SH-SY5Y (cell line): ENCODE measurements around the gene CATSPER3.

ENCODE experiments used
- GATA2 ChIP-seq: IDR thresholded peaks from 2 replicates; pipeline ENCODE4 v1.6.1; 2011; ENCODE audit warnings: mild to moderate bottlenecking, low read depth, low read length
- GATA3 ChIP-seq: IDR thresholded peaks from 2 replicates; pipeline ENCODE4 v1.6.1; 2011; ENCODE audit warnings: low read depth, mild to moderate bottlenecking, low read length, moderate library complexity

DNA sequence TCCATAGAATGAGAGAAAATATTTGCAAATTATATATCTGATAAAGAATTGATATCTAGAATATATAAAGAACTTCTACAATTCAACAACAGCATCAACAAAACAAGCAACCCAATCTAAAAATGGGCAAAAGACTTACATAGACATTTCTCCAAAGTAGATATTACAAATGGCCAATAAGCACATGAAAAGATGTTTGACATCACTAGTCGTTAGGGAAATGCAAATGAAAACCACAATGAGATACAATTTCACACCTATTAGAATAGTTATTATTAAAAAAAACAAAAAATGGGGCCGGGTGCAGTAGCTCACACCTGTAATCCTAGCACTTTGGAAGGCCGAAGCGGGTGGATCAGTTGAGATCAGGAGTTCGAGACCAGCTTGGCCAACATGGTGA is 24.4 kb downstream of the CATSPER3 start:
- TF ChIP-seq GATA2 (no peak), GATA3 (no peak)
